Gastrocnemius medialis (tissue), 4 donors: ENCODE data around the gene VWA3A.

ENCODE experiments used
- POLR2A ChIP-seq, 2 donors: fragments of 450-650 bp; IDR thresholded peaks; one replicate each; pipeline ENCODE4 v1.6.1; 2017; ENCODE audit warnings: antibody characterized with exemption in 2 of 2, mild to moderate bottlenecking in 2 of 2, moderate library complexity in 2 of 2
- TF ChIP-seq, protein P1 (sequence below), 5 experiments: fragments of 450-650 bp in 3 of 5; fragments of 200-600 bp in 2 of 5; sonication (generic) in 2 of 5; IDR thresholded peaks in 4 of 5; conservative IDR thresholded peaks in 1 of 5; 1 replicate in 4 of 5; 2 replicates in 1 of 5; pipeline ENCODE4 v1.5.1; 2016 to 2019; ENCODE audit warnings: antibody characterized with exemption in 5 of 5, mild to moderate bottlenecking in 3 of 5, moderate library complexity in 3 of 5

DNA sequence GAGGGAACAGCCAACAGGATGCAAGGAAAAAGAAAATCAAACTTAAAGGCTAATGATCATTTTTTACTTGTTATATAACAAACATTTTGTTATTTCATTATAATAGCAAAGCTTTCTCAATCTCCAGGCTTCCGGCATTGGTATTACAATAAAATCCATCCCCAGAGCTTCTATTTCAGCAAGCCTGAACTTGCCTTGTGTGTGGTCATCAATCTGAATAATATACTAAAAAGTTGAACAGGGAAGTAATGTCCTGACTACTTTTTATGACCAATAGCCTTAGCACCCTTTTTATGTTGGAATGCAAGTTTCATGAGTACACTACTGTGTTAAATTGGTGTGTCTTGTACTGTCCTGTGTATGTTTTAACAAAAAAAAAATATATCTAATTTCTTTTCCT is 27.1 kb upstream of the VWA3A start:
- TF ChIP-seq, protein P1, sequence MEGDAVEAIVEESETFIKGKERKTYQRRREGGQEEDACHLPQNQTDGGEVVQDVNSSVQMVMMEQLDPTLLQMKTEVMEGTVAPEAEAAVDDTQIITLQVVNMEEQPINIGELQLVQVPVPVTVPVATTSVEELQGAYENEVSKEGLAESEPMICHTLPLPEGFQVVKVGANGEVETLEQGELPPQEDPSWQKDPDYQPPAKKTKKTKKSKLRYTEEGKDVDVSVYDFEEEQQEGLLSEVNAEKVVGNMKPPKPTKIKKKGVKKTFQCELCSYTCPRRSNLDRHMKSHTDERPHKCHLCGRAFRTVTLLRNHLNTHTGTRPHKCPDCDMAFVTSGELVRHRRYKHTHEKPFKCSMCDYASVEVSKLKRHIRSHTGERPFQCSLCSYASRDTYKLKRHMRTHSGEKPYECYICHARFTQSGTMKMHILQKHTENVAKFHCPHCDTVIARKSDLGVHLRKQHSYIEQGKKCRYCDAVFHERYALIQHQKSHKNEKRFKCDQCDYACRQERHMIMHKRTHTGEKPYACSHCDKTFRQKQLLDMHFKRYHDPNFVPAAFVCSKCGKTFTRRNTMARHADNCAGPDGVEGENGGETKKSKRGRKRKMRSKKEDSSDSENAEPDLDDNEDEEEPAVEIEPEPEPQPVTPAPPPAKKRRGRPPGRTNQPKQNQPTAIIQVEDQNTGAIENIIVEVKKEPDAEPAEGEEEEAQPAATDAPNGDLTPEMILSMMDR (IDR thresholded peaks at IDR 0.05 in 4 of 5, conservative IDR thresholded peaks at IDR 0.05 in 1 of 5): no peak
- TF ChIP-seq POLR2A (IDR thresholded peaks at IDR 0.05): no peak
